GM18858 (cell line): ENCODE measurements around the gene SH3BP1.

ENCODE experiments used
- ATAC-seq: cut with Tn5 transposase; IDR thresholded peaks from one replicate; pipeline ENCODE4 v1.9.1; 2021; ENCODE audit not compliant: unreplicated experiment

Gene SH3BP1

DNA sequence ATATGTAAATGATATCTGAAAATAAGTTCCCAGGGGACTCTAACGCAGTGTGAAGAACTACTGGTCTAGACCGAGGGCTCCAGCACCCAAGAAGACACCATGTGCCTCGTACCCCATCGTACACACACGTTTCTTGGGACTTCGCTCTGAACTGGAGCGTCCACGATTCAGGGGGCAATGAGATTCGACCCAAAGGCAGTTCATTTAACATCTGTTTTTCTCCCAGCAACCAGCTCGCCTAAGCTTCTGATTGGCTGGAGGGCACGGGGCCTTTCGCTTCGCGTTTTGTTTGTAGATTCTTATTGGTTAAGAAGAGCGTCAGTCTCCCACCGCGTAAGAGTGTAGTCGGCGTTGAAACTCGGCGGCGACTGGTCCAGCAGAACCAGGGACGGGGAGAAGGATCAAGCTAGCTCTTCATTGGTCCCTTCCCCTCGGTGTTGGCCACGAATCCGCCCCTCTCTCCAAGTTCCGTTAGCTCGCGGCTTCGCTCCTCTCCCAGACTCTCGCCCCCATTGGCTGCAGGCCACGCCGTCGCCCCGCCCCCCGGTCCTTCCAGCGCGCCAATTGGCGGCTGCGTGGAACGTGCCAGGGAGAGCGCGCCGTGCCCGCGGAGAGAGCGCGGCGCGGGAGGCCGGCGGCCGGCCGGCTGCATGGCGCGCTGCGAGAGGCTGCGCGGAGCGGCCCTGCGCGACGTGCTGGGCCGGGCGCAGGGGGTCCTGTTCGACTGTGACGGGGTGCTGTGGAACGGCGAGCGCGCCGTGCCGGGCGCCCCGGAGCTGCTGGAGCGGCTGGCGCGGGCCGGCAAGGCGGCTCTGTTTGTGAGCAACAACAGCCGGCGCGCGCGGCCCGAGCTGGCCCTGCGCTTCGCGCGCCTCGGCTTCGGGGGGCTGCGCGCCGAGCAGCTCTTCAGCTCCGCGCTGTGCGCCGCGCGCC, 18.9 kb downstream of the SH3BP1 start, which contains the start of gene PDXP:
Gene PDXP, plus strand, starts transcription at position 591 of the 933 bp plus-strand sequence. Its CDS starts 60 bp downstream, at position 651.
- peak; percentile 63 for ATAC-seq

GRCh38 chr22:37659066-37659896, 19.8 kb downstream of the SH3BP1 start:
- ATAC-seq: peak; percentile 4

GRCh38 chr22:37659897-37660708, 20.6 kb downstream of the SH3BP1 start:
- no peak for ATAC-seq

- no peak for ATAC-seq
Measured at GRCh38 chr22:37660709-37661045, 21.2 kb downstream of the SH3BP1 start.

DNA sequence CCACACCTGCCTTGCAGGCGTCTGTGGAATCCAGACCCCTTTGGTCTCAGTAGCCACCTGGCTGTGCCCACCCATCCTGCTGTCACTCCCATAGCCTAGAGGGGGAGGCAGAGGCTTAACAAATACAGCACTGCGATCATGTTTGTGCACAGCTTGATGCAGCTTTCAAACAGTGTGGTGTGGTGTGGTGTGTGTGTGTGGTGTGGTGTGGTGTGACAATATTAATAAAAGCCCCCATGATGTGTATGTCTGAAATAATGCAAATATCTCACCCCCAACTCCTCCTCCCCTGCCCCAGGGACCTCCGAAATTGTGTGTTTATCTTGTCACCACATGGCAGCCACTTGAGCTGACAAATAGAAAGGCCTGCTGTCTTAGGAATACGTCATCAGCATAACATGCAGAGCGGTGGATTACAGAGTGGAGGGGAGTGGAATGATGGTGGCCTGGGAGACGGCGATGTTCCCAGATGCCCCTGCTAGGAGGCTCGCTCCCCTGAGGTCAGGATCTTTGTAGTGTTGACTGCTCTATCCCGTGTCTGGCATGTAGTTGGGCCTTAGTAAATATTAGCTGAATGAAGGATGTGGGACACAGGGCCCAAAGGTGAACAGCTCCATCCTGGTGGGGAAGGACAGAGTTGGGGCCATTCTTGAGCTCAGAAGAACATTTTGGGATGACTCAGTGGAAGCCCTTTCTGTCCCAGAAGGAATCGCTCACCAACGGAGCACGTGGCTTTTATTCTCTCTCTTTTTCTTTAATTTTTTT, 21.9 kb downstream of the SH3BP1 start:
- no peak for ATAC-seq

DNA sequence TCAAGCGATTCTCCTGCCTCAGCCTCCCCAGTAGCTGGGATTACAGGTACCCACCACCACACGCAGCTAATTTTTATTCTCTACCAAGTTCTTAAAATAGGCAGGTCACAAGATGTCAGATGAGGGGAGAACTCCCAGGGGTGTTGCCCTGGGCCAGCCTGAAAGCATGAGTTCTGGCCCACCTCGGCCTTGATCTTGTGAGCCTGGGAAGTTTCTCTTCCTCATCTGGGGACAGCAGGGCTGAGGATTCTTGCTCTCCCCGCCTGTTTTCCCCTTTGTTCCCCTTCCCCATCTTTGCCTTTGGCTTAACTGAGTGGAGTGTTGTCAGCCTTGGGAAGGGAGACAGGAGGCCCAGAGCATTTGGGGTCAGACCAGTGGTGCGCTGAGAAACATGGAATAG, 22.6 kb downstream of the SH3BP1 start:
- no peak for ATAC-seq

DNA sequence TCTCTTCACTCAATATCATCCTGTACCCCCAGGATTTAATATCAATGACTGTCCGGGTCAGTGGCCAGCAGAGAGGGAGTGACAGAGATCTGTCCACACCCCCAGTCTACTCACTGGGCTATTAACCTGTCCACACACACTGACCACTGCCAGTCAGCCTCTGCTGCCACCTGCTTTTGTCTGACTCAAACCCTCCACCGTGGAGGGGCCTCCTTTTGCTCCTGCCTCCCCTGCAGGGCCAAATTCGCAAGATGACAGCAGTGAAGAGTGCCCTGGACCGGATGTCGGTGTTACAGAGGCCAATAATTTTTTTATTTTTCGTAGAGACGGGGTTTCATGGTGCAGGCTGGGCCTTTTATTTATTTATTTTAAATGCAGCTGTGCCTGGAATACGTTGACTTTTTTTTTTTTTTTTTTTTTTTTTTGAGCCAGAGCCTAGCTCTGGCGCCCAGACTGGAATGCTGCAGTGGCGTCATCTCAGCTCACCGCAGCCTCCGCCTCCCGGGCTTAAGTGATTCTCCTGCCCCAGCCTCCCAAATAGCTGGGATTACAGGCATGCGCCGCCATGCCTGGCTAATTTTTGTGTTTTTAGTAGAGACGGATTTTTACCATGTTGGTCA, 24.2 kb downstream of the SH3BP1 start:
- ATAC-seq: no peak

DNA sequence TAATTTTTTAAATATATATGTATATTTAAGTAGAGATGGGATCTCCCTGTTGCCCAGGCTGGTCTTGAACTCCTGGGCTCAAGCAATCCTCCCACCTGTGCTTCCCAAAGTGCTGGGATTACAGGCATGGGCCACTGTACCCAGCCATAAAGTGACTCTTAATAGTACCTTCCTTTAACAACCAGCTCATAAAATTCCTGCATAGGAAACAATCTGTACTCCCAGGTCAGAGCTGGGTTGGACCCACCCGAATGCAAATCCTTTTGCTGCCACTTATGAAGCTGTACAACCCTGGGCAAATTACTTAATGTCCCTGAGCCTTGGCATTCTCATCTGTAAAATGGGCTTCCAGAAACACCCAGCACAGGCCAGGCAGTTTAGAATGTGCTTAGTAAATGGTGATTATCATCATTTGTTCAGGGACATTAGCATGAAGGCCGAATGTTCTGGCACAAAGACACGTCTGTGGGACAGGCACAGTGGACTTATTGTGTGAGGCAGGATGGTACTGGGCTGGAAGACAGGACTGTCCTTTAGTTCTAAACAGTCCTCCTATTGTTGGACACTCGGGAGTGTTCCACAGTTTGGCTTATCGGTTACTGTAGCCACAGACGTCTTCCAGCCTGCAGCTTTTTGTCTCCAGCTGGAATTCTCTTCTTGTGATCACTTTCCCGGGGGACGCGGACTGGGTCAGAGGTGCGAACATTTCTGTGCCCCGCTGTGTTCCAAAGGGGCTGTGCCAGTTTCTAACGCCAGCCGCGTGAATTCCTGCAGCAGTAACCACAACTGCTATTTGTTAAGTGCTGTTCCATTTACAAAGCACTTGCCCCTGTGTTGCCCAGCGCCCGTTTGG, 25.0 kb downstream of the SH3BP1 start:
- no peak for ATAC-seq

DNA sequence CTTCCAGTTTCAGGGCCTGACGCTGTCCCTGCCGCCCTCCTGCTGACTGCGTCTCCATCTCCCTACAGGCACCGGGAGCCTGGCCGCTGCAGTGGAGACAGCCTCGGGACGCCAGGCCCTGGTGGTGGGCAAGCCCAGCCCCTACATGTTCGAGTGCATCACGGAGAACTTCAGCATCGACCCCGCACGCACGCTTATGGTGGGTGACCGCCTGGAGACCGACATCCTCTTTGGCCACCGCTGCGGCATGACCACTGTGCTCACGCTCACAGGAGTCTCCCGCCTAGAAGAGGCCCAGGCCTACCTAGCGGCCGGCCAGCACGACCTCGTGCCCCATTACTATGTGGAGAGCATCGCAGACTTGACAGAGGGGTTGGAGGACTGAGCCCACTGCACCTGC, 26.0 kb downstream of the SH3BP1 start:
- ATAC-seq: no peak

- ATAC-seq: no peak
Measured at GRCh38 chr22:37669586-37669985, 30.1 kb downstream of the SH3BP1 start.

DNA sequence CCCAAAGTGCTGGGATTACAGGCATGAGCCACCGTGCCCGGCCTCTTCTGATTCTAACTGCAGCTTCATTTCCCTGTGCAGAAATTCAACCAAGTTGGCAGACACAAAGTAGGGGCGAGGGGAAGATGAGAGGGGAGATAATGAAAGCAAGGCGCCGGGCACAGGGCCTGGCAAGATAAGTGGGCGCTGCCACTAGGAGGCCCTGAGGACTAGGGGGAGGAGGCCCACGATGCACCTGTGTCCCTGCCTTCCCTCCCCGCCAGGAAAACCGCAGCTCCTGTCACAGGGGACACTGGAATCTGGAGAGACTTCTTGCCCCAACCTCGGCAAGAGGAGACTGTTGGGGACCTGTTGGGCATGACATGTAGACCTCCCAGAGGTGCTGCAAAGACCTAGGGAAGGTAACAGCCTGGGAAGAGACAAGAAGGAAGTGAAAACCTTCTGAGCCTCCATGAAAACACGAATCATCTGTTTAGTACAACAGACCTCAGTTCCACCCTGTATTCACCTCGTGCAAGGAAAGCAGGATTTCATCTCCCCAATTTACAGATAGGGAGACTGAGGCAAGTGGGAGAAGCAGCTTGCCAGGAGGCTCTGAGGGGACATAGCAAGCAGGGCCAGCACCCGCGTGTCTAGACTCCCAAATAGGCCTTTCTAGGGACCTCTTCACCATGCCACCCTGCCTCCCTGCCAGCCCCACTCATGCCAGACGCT, 32.9 kb downstream of the SH3BP1 start:
- ATAC-seq: no peak

GRCh38 chr22:37672920-37673455, 33.5 kb downstream of the SH3BP1 start:
- no peak for ATAC-seq

- no peak for ATAC-seq
Measured at GRCh38 chr22:37674248-37674647, 34.8 kb downstream of the SH3BP1 start.

DNA sequence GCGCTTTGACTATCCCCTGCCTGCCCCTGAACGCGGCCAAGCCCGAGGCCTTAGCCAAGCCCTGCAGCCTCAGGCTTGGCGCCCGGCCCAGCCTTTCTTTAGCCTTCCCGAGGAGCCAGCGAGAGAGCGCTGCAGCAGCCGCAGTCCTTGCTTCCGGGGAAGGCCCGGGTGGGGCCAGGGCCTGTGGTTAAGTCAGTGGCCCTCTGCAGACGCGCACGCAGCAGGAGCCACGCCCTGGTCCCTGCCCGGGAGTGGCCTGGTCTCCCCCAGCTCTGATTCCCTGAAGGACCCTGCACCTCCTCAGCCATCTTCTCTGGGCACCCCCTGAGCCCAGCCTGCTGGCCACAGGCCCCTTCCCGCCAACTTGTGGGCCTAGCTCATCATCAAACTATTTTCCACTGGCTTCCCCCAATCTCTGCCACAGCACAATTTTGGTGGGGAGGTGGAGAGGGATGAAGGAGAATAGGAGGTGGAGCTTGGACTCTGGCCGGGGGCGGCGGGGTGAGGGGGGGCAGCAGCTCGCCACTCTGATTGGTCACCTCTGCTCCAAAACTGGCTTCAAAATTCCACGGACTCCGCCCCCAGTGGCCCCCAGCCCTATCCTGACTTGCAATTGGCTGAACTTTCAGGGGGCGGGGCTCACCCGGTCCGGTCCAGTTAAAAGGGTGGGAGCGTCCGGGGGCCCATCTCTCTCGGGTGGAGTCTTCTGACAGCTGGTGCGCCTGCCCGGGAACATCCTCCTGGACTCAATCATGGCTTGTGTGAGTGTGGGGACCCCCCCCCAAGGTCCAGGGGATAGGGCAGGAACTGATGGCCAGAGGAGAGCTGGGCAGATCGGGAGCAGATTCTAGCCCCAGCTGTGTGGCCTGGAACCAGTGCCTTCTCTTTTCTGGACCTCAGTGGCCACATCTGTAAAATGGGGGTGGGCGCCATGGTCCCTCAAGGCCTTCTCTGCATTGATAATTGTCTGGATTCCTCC, 35.8 kb downstream of the SH3BP1 start, which contains the start of gene LGALS1:
Gene LGALS1, plus strand, starts transcription at position 686 of the 979 bp plus-strand sequence. Its CDS starts 67 bp downstream, at position 753.
- ATAC-seq: no peak

DNA sequence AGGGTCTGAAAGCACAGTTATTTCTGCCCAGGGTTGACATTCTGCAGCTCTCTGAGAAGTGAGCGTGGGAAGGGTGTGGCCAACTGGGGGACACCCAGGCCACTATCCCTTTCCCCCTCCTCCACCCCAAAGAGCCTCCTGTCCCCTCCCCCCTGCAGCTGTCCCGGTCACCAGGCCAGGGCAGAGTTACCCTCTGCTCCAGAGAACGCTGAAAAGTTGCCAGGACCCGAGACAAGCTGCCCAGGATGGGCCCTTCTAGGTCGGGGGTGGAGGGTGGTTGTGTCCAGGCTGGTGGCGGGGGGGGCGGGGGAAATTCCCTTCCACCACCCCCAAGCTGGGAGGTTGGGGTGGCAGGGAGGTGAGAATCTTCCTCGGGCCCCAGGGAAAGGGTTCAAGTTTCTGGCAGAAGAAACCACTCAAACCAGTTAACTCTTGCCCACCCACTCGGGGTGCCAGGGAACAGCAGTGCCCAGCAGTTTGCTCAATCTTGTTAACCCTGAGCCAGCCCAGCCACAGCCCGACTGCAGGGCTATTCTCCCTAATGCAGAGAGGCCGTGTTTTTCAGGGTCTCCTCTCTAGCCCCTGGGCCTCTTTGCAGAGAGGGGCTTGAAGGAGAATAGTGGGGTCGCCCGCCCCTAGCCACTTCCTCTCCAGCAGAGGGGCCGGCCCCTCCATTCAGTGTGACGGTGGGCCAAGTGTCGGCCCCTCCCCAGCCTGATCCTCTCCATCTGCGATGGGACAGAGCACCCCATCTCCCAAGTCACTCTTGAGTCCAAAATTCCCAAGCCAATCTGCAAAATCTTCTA, 36.7 kb downstream of the SH3BP1 start:
- no peak for ATAC-seq
